Esophagus muscularis mucosa (tissue), 3 donors: Measurements from ENCODE around the gene ABCC9.

ENCODE experiments used
- EP300 ChIP-seq: sonication (generic); formaldehyde crosslinking; IDR thresholded peaks from one replicate; pipeline ENCODE4 v1.6.1; 2017; ENCODE audit warnings: antibody characterized with exemption
- TF ChIP-seq, protein P1 (sequence below), 3 experiments: fragments of 200-600 bp in 2 of 3; fragments of 450-650 bp in 1 of 3; sonication (generic) in 2 of 3; IDR thresholded peaks; one replicate each; pipeline ENCODE4 v1.5.1; 2017 to 2019; ENCODE audit warnings: antibody characterized with exemption in 3 of 3, mild to moderate bottlenecking in 2 of 3, moderate library complexity in 1 of 3

GRCh38 chr12:21849878-21850277 lies 91.3 kb downstream of the ABCC9 start:
- TF ChIP-seq, protein P1, sequence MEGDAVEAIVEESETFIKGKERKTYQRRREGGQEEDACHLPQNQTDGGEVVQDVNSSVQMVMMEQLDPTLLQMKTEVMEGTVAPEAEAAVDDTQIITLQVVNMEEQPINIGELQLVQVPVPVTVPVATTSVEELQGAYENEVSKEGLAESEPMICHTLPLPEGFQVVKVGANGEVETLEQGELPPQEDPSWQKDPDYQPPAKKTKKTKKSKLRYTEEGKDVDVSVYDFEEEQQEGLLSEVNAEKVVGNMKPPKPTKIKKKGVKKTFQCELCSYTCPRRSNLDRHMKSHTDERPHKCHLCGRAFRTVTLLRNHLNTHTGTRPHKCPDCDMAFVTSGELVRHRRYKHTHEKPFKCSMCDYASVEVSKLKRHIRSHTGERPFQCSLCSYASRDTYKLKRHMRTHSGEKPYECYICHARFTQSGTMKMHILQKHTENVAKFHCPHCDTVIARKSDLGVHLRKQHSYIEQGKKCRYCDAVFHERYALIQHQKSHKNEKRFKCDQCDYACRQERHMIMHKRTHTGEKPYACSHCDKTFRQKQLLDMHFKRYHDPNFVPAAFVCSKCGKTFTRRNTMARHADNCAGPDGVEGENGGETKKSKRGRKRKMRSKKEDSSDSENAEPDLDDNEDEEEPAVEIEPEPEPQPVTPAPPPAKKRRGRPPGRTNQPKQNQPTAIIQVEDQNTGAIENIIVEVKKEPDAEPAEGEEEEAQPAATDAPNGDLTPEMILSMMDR (IDR thresholded peaks at IDR 0.05): no peak
- no peak for TF ChIP-seq EP300
